Measurements from ENCODE around the gene HTRA2.

GRCh38 chr2:74534411-74534810 is 4.7 kb downstream of the HTRA2 start:
- TF ChIP-seq EZH2phosphoT487 (IDR thresholded peaks at IDR 0.05; ENCODE audit: insufficient read depth, low read depth) = no peak
- TF ChIP-seq EZH2 (IDR thresholded peaks at IDR 0.05; ENCODE audit: insufficient read depth, poor library complexity, severe bottlenecking) = no peak
